Muscle layer of colon (tissue), 2 donors: ENCODE results near the gene TUBB4B.
"Not testable (repeated sequence)": the region's sequence is repeated elsewhere in the genome, so short reads cannot be mapped to it uniquely, and the experiment has no call there.

ENCODE experiments used
- H3K27ac ChIP-seq: one replicate; pipeline ENCODE4 v1.7.0; 2013; ENCODE audit warnings: low read depth, mild to moderate bottlenecking, low read length, moderate library complexity
- H3K27me3 ChIP-seq, 2 donors: one replicate each; pipeline ENCODE4 v1.7.0; 2013; ENCODE audit warnings: low read length in 2 of 2, mild to moderate bottlenecking in 2 of 2; ENCODE audit not compliant: insufficient read depth in 2 of 2, control insufficient read depth in 1 of 2
- H3K36me3 ChIP-seq: one replicate; pipeline ENCODE4 v1.7.0; 2013; ENCODE audit warnings: mild to moderate bottlenecking, low read length; ENCODE audit not compliant: insufficient read depth
- H3K4me1 ChIP-seq: one replicate; pipeline ENCODE4 v1.7.0; 2013; ENCODE audit warnings: mild to moderate bottlenecking, low read length; ENCODE audit not compliant: insufficient read depth
- H3K4me3 ChIP-seq, 2 donors: one replicate each; pipeline ENCODE4 v1.7.0; 2013; ENCODE audit warnings: low read length in 2 of 2, low read depth in 1 of 2, mild to moderate bottlenecking in 1 of 2, moderate library complexity in 1 of 2
- H3K9ac ChIP-seq: one replicate; pipeline ENCODE4 v1.7.0; 2013; ENCODE audit warnings: low read length
- H3K9me3 ChIP-seq: one replicate; pipeline ENCODE4 v1.7.0; 2013; ENCODE audit warnings: mild to moderate bottlenecking, low read length
- donor health status: abdominal sarcoma.
- donor health status: Adenocarcinoma of cecum.

TUBB4B gene

DNA sequence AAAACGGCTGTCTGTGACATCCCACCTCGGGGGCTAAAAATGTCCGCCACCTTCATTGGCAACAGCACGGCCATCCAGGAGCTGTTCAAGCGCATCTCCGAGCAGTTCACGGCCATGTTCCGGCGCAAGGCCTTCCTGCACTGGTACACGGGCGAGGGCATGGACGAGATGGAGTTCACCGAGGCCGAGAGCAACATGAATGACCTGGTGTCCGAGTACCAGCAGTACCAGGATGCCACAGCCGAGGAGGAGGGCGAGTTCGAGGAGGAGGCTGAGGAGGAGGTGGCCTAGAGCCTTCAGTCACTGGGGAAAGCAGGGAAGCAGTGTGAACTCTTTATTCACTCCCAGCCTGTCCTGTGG, 2.2 kb downstream of the TUBB4B start:
- not testable (repeated sequence) for H3K4me3 ChIP-seq, H3K27me3 ChIP-seq, H3K9ac ChIP-seq, H3K27ac ChIP-seq, H3K9me3 ChIP-seq
- H3K36me3 ChIP-seq = peaks cover 24% of the 10 kb centered on the region
- peaks cover 29% of the 10 kb centered on the region for H3K4me1 ChIP-seq

DNA sequence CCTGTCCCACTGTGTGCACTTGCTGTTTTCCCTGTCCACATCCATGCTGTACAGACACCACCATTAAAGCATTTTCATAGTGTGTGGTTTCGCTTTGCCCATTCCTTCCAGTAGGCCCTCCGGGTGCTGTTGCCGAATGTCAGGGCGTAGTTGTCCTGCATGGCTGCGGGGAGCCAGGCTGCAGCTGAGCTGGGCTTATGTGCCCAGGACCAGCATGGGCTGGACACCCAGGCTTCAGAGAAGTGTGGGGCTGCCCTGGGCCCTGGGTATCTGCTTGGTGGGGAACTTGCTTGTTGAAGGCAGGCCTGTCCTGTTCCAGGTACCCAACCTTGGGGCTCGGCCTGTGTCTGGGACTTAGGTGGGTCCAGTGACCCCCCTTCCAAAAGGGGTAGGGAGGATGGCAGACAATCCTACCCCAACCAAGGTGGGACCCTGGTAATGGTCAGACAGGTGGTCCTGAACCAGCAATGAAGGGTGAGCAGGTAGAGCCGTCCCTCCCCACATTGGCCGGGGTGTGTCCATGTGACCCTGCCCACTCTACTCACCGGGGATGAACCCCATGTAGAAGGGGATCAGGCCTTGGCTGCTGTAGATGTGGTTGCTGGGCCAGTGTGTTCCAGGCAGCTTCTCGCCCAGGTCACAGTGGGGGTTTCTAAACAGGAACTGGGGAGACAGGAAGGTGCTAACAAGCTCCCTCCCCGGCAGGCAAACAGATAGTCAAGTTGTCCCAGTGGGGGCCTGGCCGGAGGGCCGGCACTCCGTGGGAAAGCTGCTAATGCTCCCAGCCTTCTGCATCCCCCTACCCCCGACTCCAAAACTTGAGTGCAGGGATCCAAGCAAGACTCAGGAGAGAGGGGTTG, 2.8 kb downstream of the TUBB4B start:
- H3K27me3 ChIP-seq = no peaks in the 10 kb centered on the region
- peaks cover 24% of the 10 kb centered on the region for H3K4me1 ChIP-seq
- H3K4me3 ChIP-seq = no peak overlapping the region
- H3K27ac ChIP-seq = no peak overlapping the region
- H3K9ac ChIP-seq = no peak overlapping the region
- H3K9me3 ChIP-seq = no peaks in the 10 kb centered on the region
- H3K36me3 ChIP-seq = peaks cover 21% of the 10 kb centered on the region

DNA sequence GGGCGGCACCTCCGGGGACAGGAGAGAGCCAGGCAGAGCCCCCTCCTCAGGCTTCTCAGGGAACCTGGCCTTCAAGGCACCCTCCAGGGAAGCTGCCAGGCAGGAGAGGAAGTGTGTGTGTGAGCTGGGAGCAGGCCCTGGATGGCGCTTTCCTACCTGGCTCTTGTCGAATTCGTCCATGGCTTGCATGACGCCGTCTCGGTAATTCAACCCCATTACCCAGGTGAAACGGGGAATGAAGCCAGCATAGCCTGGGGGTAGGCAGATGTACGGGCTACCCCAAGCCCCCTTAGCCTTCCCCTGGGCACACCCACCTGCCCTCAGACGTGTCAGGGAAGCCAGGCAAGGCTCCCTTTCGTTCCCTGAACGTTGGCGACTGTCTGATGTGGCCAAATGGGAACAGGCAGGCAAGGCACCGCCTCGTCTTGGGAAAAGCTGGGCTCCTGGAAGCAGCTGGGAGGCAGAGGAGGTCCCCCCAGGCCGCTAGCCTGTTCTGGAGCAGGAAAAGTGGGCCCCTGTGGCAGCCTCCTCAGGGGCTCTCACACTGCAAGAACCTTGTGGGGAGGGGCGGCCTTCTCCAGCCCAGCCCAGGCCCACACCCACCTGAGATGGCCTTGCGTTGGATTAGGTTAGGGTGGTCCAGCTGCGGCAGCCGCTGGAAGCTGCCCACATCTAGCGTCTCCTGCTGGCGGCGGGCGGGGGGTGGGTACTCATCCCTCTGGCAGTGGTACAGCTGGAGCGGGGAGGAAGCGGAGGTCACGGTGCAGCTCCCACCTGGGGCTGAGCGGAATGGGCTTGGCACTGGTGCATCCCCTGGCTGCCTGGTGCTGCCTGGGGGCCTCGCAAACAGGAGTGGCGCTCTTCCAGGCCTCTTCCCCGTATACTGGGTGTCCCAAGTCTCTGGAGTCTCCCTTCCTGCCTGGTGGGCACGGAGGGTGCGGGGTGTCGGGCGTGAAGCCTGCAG, 3.7 kb downstream of the TUBB4B start:
- Histone ChIP-seq H3K4me1 (peaks cover 19% of the 10 kb centered on the region), H3K27ac (no peak overlapping the region), H3K27me3 (no peaks in the 10 kb centered on the region), H3K9ac (no peak overlapping the region), H3K4me3 (no peak overlapping the region), H3K36me3 (peaks cover 20% of the 10 kb centered on the region), H3K9me3 (no peaks in the 10 kb centered on the region)

DNA sequence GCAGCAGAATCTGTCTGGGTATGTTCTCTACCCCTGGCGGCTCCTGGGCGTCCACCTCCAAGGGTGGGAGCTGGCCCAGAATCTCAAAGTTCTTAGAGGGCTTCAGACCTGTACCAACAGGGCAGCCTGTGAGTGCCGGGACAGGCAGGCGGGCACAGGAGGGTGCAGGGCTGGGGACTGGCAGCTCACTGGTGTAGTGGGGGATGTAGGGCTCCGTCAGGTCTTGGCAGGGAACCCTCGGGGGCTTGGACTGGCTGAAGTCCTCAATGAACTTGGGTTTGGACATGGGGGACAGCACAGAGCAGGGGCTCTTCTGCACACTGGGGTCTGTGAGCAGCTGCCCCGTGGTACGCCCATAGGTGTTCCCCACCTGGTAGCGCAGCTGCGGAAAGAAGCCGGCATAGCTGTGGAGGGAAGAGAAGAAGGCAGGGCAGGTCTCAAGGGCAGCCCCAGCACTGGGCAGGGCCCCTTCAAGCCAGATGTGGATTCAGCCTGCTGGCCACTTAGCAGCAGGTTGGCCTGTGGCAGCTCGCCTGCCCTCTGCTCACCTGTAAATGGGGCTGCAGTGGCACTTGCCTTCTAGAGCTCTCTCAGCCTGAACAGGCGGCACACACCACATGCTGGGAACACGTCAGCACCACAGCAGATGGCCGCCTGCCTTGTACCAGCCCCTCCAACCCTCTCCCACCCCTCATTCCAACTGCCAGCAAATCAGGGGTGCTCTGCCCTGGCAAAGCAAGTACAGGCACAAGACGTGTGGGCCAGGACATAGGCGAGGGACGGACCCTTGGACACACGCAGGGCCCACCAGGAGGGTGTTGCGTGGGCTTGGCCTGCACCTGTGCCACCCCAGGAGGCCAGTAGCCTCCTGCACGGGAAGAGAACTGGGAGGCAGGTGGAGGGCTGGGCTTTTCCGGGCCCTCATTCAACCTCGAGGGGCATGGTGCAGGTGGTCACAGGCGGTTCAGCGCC, 4.6 kb downstream of the TUBB4B start:
- H3K9ac ChIP-seq = no peak overlapping the region
- H3K27me3 ChIP-seq = peaks cover 0 to 1% of the 10 kb centered on the region in 2 donors
- peaks cover 19% of the 10 kb centered on the region for H3K4me1 ChIP-seq
- no peak overlapping the region for H3K4me3 ChIP-seq
- H3K9me3 ChIP-seq = no peaks in the 10 kb centered on the region
- no peak overlapping the region for H3K27ac ChIP-seq
- peaks cover 20% of the 10 kb centered on the region for H3K36me3 ChIP-seq

DNA sequence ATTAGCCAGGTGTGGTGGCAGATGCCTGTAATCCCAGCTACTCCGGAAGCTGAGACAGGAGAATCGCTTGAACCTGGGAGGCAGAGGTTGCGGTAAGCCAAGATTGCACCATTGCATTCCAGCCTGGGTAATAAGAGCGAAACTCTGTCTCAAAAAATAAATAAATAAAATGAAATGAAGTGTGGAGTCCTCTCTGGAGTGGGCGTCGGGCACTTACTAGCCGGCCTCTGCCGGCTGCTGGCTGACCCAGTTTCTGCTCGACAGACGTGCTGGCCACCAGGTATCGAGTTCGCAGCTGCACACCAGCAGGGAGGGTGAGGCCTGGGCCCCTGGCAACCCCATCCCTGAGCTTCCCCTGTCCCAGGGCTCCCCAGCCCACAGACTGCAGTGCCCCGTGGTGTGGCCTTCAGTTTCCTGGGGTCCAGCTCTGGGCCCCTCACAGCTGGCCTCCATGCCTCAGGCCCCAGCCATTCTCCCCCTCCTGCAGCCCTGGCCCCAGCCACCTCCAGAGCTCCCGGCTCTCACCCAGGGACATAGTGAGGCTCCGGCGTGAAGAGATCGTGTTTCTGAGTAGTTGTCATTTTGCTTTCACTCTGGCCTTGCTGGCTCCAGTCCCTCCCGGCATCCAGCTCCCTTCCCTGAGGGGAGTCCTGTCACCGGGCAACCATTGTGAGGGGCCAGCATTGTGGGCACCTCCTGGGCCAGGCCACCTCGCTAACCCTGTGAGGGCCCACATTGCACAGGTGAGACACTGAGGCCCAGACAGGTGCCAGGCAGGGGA, 6.2 kb downstream of the TUBB4B start:
- no peaks in the 10 kb centered on the region for H3K9me3 ChIP-seq
- H3K36me3 ChIP-seq = peaks cover 17% of the 10 kb centered on the region
- peaks cover 0 to 6% of the 10 kb centered on the region in 2 donors for H3K27me3 ChIP-seq
- H3K4me1 ChIP-seq = peaks cover 15% of the 10 kb centered on the region
- H3K27ac ChIP-seq = no peak overlapping the region
- no peak overlapping the region for H3K9ac ChIP-seq
- no peak overlapping the region for H3K4me3 ChIP-seq

DNA sequence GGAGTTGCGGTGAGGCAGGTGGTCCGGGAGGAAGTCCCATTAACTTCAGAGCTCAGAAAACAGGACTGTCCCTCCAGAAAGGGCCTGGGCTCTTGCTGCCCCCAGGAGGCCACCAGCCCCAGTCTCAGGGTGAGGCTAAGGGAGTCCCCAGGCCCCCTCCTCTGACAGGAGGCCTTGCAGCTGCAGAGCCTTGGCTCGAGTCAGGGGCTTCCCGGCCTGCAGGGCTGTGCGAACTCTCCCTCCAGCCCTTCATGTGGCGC, 6.8 kb downstream of the TUBB4B start:
- no peak overlapping the region for H3K4me3 ChIP-seq
- no peak overlapping the region for H3K9ac ChIP-seq
- peaks cover 10% of the 10 kb centered on the region for H3K4me1 ChIP-seq
- peaks cover 12% of the 10 kb centered on the region for H3K36me3 ChIP-seq
- H3K27ac ChIP-seq = no peak overlapping the region
- peaks cover 0 to 6% of the 10 kb centered on the region in 2 donors for H3K27me3 ChIP-seq
- H3K9me3 ChIP-seq = no peaks in the 10 kb centered on the region

DNA sequence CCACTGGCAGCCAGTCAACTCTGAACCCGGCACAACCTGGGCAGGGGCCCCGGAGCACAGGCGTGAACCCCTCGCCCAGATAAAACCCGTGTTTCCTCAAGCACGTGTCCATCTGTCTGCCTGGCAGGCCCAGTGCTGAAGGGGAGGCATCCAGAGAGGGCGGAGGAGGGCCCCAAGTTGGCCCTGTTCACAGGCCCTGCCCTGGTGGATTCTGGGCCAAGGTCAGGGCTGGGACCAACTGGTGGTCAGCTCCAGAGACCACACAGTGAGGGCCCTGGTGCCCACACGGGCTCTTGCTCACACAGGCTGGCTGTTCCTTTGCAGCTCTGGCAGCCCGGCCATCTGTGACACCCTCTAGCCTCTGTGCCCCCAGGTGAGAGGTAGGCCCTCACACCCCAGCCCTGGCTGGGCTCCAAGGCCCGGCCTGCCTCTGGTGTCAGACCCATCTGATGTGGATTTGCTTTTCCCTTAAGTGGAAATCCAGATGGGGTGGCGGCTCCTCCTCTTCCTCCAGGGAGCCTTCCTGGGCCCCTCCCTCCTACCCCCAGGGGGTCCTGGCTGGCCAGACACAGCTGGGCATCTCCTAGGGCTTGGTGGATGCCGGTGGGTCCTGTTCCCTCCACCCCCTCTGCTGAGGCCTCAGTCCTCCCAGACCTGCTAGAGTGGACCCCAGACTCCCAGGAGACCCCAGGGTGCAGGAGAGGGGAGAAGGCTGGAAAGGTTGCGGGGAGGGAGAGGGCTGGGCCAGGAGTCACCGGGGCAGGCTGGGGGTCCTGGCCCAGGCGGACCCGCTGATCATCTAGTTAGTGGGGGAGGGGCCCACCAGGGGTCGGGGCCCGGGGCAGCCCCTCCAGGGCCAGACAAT, 9.5 kb downstream of the TUBB4B start:
- no peak overlapping the region for H3K4me3 ChIP-seq
- no peak overlapping the region for H3K9ac ChIP-seq
- peaks cover 8% of the 10 kb centered on the region for H3K4me1 ChIP-seq
- peaks cover 0 to 6% of the 10 kb centered on the region in 2 donors for H3K27me3 ChIP-seq
- H3K36me3 ChIP-seq = no peaks in the 10 kb centered on the region
- H3K27ac ChIP-seq = no peak overlapping the region
- H3K9me3 ChIP-seq = no peaks in the 10 kb centered on the region

DNA sequence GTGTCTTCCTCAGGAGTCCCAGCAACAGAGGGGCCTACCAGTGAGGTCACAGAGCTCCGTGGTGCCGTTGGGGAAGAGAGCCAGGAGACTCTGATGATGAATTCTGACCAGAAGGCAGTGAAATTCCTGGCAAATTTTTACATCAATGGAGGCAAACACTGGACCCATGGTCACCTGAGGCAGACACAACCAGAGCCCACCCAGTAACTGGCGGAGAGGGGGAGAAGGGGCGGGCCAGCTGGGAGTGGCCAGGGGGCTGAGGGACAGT, 10.0 kb downstream of the TUBB4B start, which contains the start of gene STPG3:
Gene STPG3 (plus strand): TSS at position 93 of the 268 bp plus-strand sequence. CDS start 1 bp downstream, at position 94.
- peaks cover 0 to 6% of the 10 kb centered on the region in 2 donors for H3K27me3 ChIP-seq
- no peaks in the 10 kb centered on the region for H3K9me3 ChIP-seq
- H3K27ac ChIP-seq = no peak within 1 kb of the TSS
- no peak within 1 kb of the TSS for H3K9ac ChIP-seq
- no peak within 1 kb of the TSS for H3K4me3 ChIP-seq
- peaks cover 12% of the 10 kb centered on the region for H3K4me1 ChIP-seq
- no peaks in the 10 kb centered on the region for H3K36me3 ChIP-seq

DNA sequence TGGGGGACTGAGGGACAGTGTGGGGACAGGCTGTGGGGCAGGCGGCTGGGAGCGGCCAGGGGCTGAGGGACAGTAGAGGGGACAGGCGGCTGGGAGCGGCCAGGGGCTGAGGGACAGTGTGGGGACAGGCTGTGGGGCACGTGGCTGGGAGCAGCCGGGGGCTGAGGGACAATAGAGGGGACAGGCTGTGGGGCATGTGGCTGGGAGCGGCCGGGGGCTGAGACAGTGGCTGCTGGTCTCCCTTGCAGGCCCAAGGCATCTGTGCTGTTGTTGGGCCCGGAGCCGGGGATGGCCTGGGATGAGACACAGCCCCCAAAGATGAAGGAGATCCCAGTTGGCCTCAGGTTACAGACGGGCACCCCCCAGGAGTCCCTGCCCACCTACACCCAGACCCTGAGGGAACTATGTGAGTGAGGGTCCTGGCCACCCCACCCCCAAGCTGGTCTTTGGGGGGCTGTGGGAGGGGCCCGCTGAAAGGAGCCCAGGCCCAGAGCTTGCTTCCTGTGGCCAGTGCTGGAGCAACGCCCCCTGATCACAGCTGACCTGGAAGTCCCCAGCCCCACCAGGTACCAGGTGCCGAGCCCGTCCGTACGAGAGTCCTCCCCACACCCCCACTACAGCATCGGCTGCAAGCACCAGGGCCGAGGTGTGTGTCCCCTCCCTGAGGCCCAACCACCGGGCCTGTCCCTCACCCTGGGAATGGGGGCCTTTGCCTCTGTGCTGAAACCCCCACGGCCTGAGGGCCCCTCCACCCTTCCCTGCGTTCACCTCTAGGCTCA, 10.6 kb downstream of the TUBB4B start:
- peaks cover 17% of the 10 kb centered on the region for H3K4me1 ChIP-seq
- no peak overlapping the region for H3K27ac ChIP-seq
- no peaks in the 10 kb centered on the region for H3K9me3 ChIP-seq
- H3K36me3 ChIP-seq = no peaks in the 10 kb centered on the region
- no peak overlapping the region for H3K4me3 ChIP-seq
- no peak overlapping the region for H3K9ac ChIP-seq
- peaks cover 0 to 6% of the 10 kb centered on the region in 2 donors for H3K27me3 ChIP-seq
